ENCODE results near the gene GRIK4. TPM values are rescaled to one million over a fixed set of nuclear protein-coding genes. Genes with fewer than 3 reads are reported as not detected.
"Not testable (repeated sequence)": the region's sequence is repeated elsewhere in the genome, so short reads cannot be mapped to it uniquely, and the experiment has no call there.

The GRIK4 gene
- total RNA-seq (2014; rRNA removed; shearing (Covaris generic)) = not detected in 2 replicates

- DNase-seq (ENCODE audit: low read depth) = peak; percentile 51
Measured at GRCh38 chr11:120511116-120511819, at the start of gene GRIK4. GRIK4 (plus strand) TSS chr11:120511748; CDS start chr11:120660319, 148,571 bp downstream.

- DNase-seq (ENCODE audit: low read depth) = no peak
Measured at GRCh38 chr11:120462825-120463224, 48.7 kb upstream of the GRIK4 start.

GRCh38 chr11:120465921-120466534, 45.5 kb upstream of the GRIK4 start:
- no peak for DNase-seq (ENCODE audit: low read depth)

- DNase-seq (ENCODE audit: low read depth) = peak; percentile 28
Measured at GRCh38 chr11:120467627-120468026, 43.9 kb upstream of the GRIK4 start.

GRCh38 chr11:120471131-120471530, 40.4 kb upstream of the GRIK4 start:
- peak; percentile 12 for DNase-seq (ENCODE audit: low read depth)

GRCh38 chr11:120471994-120472393, 39.6 kb upstream of the GRIK4 start:
- DNase-seq (ENCODE audit: low read depth) = no peak

GRCh38 chr11:120473503-120473902, 38.0 kb upstream of the GRIK4 start:
- DNase-seq (ENCODE audit: low read depth) = no peak

GRCh38 chr11:120482149-120482548, 29.4 kb upstream of the GRIK4 start:
- DNase-seq (ENCODE audit: low read depth) = peak; percentile 28

- no peak for DNase-seq (ENCODE audit: low read depth)
Measured at GRCh38 chr11:120484722-120485121, 26.8 kb upstream of the GRIK4 start.

GRCh38 chr11:120486138-120486537, 25.4 kb upstream of the GRIK4 start:
- DNase-seq (ENCODE audit: low read depth) = no peak

GRCh38 chr11:120489799-120490198, 21.7 kb upstream of the GRIK4 start:
- DNase-seq (ENCODE audit: low read depth) = no peak

- no peak for DNase-seq (ENCODE audit: low read depth)
Measured at GRCh38 chr11:120492486-120492885, 19.1 kb upstream of the GRIK4 start.

- DNase-seq (ENCODE audit: low read depth) = no peak
Measured at GRCh38 chr11:120494595-120494994, 17.0 kb upstream of the GRIK4 start.

GRCh38 chr11:120499088-120499487, 12.5 kb upstream of the GRIK4 start:
- DNase-seq (ENCODE audit: low read depth) = no peak

GRCh38 chr11:120499859-120500258, 11.7 kb upstream of the GRIK4 start:
- DNase-seq (ENCODE audit: low read depth) = no peak

GRCh38 chr11:120500414-120501071, 11.0 kb upstream of the GRIK4 start:
- no peak for DNase-seq (ENCODE audit: low read depth)

GRCh38 chr11:120501440-120501839, 10.1 kb upstream of the GRIK4 start:
- DNase-seq (ENCODE audit: low read depth) = no peak

GRCh38 chr11:120501976-120502755, 9.4 kb upstream of the GRIK4 start:
- DNase-seq (ENCODE audit: low read depth) = peak; percentile 25

GRCh38 chr11:120503529-120503928, 8.0 kb upstream of the GRIK4 start:
- DNase-seq (ENCODE audit: low read depth) = not testable (repeated sequence)

- no peak for DNase-seq (ENCODE audit: low read depth)
Measured at GRCh38 chr11:120505801-120506425, 5.6 kb upstream of the GRIK4 start.

- DNase-seq (ENCODE audit: low read depth) = no peak
Measured at GRCh38 chr11:120509346-120510053, 2.0 kb upstream of the GRIK4 start.

Measured in RPMI7951 (cell line).